ENCODE results near the gene FHDC1.

The FHDC1 gene

GRCh38 chr4:152936446-152937335, 568 bp downstream of the FHDC1 start:
- DNase-seq: peak; percentile 45

GRCh38 chr4:152937336-152938236, 1.5 kb downstream of the FHDC1 start:
- peak; percentile 72 for DNase-seq

- no peak for DNase-seq
Observed at GRCh38 chr4:152938237-152938947, 2.3 kb downstream of the FHDC1 start.

GRCh38 chr4:152939621-152940020, 3.5 kb downstream of the FHDC1 start:
- no peak for DNase-seq

GRCh38 chr4:152940461-152940860, 4.3 kb downstream of the FHDC1 start:
- DNase-seq: no peak

- DNase-seq: no peak
Observed at GRCh38 chr4:152941411-152941810, 5.3 kb downstream of the FHDC1 start.

GRCh38 chr4:152942346-152942745, 6.2 kb downstream of the FHDC1 start:
- no peak for DNase-seq

- peak; percentile 66 for DNase-seq
Observed at GRCh38 chr4:152943672-152944071, 7.5 kb downstream of the FHDC1 start.

- DNase-seq: no peak
Observed at GRCh38 chr4:152944666-152945320, 8.7 kb downstream of the FHDC1 start.

GRCh38 chr4:152945639-152946038, 9.5 kb downstream of the FHDC1 start:
- no peak for DNase-seq

GRCh38 chr4:152946446-152946845, 10.3 kb downstream of the FHDC1 start:
- DNase-seq: no peak

- no peak for DNase-seq
Observed at GRCh38 chr4:152947311-152947710, 11.2 kb downstream of the FHDC1 start.

- DNase-seq: no peak
Observed at GRCh38 chr4:152949930-152950329, 13.8 kb downstream of the FHDC1 start.

- DNase-seq: no peak
Observed at GRCh38 chr4:152950402-152951274, 14.5 kb downstream of the FHDC1 start.

GRCh38 chr4:152951348-152951747, 15.2 kb downstream of the FHDC1 start:
- DNase-seq: no peak

- DNase-seq: no peak
Observed at GRCh38 chr4:152953514-152953913, 17.4 kb downstream of the FHDC1 start.

GRCh38 chr4:152954741-152955140, 18.6 kb downstream of the FHDC1 start:
- DNase-seq: no peak

GRCh38 chr4:152956147-152956546, 20.0 kb downstream of the FHDC1 start:
- no peak for DNase-seq

- no peak for DNase-seq
Observed at GRCh38 chr4:152956650-152957436, 20.7 kb downstream of the FHDC1 start.

GRCh38 chr4:152957437-152958171, 21.5 kb downstream of the FHDC1 start:
- no peak for DNase-seq

Measured in left hindlimb (tissue), 1 donor.